Activated CD8-positive, alpha-beta memory T cell treated with anti-CD3 and anti-CD28 coated beads for 24 hours (primary cell): Measurements from ENCODE around the gene SYCE3.

ENCODE experiments used
- DNase-seq: peaks from one replicate; pipeline ENCODE4 v3.0.0-alpha.2; 2020

Gene SYCE3

GRCh38 chr22:50516068-50516467, 46.7 kb downstream of the SYCE3 start:
- no peak for DNase-seq

DNA sequence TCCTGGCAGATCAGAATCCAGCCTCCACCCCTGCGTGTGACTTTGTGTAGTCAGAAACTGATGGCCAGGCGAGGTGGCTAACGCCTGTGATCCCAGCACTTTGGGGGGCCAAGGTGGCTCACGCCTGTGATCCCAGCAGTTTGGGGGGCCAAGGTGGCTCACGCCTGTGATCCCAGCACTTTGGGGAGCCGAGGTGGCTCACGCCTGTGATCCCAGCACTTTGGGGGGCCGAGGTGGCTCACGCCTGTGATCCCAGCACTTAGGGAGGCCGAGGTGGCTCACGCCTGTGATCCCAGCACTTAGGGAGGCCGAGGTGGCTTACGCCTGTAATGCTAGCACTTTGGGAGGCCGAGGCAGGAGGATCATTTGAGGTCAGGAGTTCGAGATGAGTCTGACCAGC, 49.5 kb downstream of the SYCE3 start:
- DNase-seq: no peak

DNA sequence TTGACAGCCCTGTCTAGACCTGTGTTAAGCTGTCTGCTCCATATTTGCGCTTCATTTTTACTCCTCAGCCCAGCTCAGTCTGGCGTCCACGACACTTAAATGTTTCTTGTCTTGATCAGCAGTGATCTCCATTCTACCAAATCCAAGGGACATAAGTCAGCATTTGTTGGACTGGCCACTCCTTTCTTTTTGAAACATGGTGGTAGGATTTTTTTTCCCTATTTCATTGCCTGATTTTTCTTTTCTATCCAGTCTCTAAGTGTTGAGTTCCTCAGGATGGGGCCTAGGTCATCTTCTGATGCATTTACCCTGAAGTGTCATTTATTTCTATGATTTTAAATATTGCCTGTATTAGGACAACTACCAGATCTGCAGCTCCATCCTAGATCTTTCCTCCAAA, 53.8 kb downstream of the SYCE3 start:
- no peak for DNase-seq

GRCh38 chr22:50507991-50508884, 54.5 kb downstream of the SYCE3 start, which contains the start of gene NCAPH2:
Gene NCAPH2, plus strand, starts transcription at chr22:50508224. Its CDS starts 114 bp downstream, at chr22:50508338.
- DNase-seq: peak; percentile 100

DNA sequence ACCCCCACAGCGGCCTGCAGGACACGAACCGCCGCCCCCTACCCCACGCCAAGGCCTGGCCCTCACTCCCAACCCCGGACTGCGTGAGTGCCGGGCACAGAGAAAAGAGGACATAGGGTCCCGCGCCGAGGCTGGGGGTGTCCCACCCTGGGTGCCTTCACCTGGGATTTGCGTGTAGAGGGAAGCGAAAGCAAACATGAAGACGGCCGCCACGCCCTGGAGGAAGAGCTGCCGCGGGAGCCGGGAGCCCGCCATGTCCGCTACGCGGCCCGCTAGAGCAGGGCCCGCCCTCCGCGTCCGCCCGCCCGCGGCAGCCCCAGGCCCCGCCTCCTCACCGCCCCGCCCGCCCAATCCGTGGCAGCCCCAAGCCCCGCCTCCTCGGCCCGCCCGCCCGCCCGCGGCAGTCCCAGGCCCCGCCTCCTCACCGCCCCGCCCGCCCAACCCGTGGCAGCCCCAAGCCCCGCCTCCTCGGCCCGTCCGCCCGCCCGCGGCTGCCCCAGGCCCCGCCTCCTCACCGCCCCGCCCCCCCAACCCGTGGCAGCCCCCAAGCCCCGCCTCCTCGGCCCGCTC, 55.2 kb downstream of the SYCE3 start, which contains the start of gene LMF2:
Gene LMF2, minus strand, starts transcription at position 282 of the 570 bp plus-strand sequence. Its CDS starts 27 bp downstream, at position 255.
- DNase-seq: peak; percentile 97

GRCh38 chr22:50506611-50507420, 55.9 kb downstream of the SYCE3 start:
- no peak for DNase-seq

GRCh38 chr22:50505776-50506610, 56.7 kb downstream of the SYCE3 start:
- DNase-seq: no peak

- no peak for DNase-seq
Measured at GRCh38 chr22:50505276-50505775, 57.4 kb downstream of the SYCE3 start.

- DNase-seq: no peak
Measured at GRCh38 chr22:50504369-50505211, 58.1 kb downstream of the SYCE3 start.

DNA sequence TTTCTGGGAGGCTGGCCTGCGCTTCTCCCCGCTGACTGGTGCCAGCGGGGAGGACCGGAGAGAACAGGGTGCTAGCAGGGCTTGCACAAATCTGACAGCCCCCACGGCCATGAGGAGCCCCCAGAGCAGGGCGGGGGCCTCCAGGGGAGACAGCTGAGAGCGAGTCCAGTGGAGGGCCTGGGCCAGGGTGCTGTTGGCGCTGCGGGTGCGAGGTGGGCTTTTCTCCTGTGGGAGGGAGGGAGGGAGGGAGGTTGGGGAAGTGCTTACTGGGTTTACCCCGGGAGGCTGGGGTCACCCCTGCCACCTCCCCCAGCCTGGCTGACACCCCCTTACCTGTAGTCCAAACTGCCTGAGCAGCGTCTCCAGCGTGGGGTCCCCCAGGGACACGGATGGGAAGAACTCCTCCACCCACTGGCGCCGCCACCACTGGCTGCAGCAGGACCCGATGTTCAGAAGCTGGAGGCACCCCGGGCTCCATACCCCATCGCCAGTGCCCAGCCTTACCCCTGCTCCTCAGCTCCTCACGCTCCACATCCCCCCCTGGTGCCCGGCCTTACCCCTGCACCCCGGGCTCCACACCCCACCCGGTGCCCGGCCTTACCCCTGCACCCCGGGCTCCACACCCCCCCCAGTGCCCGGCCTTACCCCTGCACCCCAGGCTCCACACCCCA, 59.1 kb downstream of the SYCE3 start:
- DNase-seq: no peak

DNA sequence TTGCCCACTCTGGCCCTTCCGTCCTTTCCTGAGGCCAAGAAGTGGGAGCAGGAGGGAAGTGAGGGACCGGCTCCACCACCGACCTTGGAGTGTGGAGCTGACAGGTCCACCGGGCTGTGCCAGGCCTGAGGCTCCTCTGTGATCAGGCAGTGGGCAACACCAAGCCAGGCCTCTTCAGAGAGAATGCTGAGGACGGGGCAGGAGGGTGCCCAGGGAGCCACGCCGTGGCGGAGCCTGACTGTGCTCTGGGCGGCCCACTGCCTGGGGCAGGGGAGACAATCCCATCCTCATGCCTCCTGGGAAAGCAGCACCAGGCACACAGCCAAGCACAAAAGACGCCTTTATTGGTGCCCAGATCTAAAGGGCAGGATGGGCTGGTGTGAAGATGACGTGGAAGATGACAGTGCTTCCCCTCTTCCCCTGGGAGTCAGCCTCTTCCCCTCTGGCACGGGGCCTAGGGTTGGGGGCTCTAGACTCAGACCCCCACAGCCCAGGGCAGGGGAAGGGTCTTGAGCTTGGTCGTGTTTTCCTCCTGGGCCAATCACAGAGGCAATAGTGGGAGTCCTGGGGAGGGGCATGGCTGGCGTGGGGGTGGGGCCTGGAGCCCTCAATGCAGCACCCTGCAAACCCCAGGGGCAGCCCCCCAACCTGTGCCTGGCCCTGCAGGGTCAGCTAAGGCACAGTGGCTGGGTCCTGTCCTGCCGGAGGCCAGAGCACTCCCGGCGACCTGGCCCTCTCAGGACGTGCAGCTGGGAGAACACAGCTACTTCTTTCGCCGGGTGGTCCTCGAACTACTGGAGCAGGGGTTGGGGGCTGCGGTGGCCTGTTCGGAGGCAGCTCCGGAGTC, 59.9 kb downstream of the SYCE3 start:
- no peak for DNase-seq

GRCh38 chr22:50502096-50502495, 60.6 kb downstream of the SYCE3 start:
- no peak for DNase-seq
